UCSD-AML1 (cell line): ENCODE measurements around the gene OLFML3.
"Not testable (repeated sequence)": the region's sequence is repeated elsewhere in the genome, so short reads cannot be mapped to it uniquely, and the experiment has no call there.

ENCODE experiments used
- DNase-seq: peaks from one replicate; lab custom pipeline; 2025; ENCODE audit not compliant: unreplicated experiment; lab: John Stamatoyannopoulos, UW

The OLFML3 gene

DNA sequence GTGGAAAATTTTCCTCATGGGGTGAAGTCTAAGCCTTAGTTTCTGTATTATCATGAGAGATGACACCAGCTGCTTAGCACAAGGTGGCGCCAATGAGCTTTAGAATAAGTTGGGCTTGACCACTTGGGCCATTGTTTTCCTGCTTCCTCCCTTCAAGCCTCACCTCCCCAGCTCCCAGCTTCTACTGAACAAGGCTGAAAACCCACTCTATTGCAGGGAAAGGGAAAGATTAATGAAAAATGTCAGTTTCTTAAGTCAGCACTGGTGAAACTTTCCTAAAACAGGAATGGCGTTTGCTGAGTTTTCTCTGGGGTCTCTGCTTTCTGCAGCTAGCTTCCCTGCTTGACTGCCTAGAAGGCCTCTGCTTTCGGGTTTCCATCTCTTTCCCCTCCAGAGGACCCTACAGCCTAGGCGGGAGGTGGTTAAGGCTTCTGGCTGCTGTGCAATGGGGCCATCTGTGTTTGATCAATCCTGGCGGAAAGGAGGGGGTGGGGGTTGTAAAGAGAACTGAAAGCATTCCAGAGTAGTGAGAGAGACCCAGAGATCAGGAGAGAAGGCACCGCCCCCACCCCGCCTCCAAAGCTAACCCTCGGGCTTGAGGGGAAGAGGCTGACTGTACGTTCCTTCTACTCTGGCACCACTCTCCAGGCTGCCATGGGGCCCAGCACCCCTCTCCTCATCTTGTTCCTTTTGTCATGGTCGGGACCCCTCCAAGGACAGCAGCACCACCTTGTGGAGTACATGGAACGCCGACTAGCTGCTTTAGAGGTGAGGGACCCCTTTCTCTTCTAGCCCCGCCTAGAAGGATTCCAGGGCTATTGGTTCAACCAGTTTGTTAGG, at the start of gene OLFML3:
TSS of gene OLFML3 (plus strand) at position 612 of the 840 bp plus-strand sequence. CDS start at position 655, 43 bp downstream.
- peak; percentile 53 for DNase-seq

DNA sequence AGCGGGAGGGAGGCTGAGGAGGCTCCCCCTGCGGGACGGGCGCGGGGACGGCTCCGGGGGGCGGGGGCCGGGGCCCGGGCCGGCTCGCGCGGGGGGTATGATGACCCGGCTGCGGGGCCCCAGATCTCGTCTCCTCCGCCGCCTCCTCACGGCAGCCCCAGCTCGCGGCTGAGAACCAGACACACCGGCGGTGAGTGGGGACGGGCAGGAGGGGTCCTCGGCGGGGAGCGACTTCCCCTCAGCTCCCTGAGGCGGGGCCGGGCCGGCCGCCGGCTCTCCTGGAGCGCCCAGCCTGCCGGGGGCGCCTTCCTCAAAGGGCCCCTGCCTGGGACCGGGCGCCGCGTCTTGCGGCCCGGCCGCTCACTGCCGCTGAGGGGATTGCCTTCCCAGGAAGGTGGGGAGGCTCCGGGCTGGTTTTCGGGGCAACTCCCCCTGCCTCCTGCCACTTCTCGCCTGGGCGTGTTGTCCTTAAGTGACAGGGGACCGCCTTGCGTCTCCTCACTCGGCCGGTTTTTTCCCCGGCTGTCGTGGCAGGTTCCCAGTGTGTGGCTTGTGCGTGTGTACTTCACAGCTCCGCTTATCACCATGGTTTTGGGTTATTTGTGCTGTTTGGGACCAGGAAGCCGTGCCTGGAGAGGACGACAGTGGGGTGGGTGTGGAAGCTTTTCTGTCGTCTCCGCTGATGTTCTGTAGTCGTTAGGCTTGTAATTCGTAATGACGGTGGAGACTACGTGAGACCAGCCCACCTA, 49.4 kb upstream of the OLFML3 start:
- peak; percentile 68 for DNase-seq

GRCh38 chr1:113930499-113931161, 48.6 kb upstream of the OLFML3 start:
- DNase-seq: peak; percentile 31

DNA sequence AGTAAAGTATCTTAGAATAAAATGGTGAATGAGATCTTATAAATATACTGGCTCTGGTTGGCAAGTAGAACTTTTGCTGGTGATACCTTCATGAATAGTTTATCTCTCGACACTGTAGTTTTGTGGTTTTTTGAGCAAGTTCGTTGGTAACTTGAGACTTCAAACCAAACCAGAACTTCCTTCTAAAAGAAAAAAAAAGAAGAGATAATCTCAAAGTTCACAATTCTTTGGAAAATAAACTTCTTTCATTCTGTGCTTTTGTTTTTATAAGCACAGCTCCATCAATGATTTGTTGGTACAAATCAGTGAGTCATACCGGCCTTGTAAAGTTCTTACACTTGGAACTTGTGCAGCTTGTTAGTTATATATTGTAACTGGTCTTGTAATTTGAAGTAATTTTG, 47.8 kb upstream of the OLFML3 start:
- no peak for DNase-seq

GRCh38 chr1:113934006-113934405, 45.3 kb upstream of the OLFML3 start:
- no peak for DNase-seq

- no peak for DNase-seq
Observed at GRCh38 chr1:113934511-113935055, 44.7 kb upstream of the OLFML3 start.

DNA sequence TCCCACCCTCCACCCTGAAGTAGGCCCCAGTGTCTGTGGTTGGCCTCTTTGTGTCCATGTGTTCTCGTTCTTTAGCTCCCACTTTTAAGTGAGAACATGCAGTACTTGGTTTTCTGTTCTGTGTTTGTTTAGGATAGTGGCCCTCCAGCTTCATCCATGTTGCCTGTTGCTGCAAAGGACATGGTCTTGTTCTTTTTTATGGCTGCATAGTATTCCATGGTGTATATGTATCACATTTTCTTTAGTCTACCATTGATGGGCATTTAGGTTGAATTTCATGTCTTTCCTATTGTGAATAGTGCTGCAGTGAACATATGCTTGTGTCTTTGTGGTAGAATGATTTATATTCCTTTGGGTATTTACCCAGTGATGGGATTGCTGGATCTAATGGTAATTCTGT, 44.1 kb upstream of the OLFML3 start:
- DNase-seq: no peak

DNA sequence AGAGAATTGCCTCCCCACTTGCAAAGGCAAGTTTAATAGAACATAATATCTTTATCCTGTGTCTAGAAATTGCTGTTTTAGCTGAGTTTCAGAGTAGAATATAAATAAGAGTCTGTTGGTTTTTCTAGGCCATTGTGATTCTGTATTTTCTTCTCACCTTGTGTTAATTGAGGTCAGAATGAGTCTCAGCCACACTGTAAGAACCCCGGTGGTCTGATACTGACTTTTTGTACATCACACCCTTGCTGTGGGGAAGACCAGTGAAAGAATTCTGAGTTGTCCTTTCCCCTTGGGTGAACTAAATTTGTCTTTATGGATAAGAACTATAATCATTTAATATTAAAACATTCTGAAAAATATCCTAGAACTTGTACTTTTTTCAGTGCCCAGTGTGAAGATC, 43.3 kb upstream of the OLFML3 start:
- DNase-seq: no peak

GRCh38 chr1:113937146-113937545, 42.1 kb upstream of the OLFML3 start:
- no peak for DNase-seq

- no peak for DNase-seq
Observed at GRCh38 chr1:113938192-113938591, 41.1 kb upstream of the OLFML3 start.

DNA sequence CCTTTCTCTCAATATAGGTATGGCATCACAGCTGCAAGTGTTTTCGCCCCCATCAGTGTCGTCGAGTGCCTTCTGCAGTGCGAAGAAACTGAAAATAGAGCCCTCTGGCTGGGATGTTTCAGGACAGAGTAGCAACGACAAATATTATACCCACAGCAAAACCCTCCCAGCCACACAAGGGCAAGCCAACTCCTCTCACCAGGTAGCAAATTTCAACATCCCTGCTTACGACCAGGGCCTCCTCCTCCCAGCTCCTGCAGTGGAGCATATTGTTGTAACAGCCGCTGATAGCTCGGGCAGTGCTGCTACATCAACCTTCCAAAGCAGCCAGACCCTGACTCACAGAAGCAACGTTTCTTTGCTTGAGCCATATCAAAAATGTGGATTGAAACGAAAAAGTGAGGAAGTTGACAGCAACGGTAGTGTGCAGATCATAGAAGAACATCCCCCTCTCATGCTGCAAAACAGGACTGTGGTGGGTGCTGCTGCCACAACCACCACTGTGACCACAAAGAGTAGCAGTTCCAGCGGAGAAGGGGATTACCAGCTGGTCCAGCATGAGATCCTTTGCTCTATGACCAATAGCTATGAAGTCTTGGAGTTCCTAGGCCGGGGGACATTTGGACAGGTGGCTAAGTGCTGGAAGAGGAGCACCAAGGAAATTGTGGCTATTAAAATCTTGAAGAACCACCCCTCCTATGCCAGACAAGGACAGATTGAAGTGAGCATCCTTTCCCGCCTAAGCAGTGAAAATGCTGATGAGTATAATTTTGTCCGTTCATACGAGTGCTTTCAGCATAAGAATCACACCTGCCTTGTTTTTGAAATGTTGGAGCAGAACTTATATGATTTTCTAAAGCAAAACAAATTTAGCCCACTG, 38.7 kb upstream of the OLFML3 start:
- DNase-seq: no peak

GRCh38 chr1:113941245-113941559, 38.1 kb upstream of the OLFML3 start:
- DNase-seq: no peak

- DNase-seq: no peak
Observed at GRCh38 chr1:113942527-113942926, 36.7 kb upstream of the OLFML3 start.

DNA sequence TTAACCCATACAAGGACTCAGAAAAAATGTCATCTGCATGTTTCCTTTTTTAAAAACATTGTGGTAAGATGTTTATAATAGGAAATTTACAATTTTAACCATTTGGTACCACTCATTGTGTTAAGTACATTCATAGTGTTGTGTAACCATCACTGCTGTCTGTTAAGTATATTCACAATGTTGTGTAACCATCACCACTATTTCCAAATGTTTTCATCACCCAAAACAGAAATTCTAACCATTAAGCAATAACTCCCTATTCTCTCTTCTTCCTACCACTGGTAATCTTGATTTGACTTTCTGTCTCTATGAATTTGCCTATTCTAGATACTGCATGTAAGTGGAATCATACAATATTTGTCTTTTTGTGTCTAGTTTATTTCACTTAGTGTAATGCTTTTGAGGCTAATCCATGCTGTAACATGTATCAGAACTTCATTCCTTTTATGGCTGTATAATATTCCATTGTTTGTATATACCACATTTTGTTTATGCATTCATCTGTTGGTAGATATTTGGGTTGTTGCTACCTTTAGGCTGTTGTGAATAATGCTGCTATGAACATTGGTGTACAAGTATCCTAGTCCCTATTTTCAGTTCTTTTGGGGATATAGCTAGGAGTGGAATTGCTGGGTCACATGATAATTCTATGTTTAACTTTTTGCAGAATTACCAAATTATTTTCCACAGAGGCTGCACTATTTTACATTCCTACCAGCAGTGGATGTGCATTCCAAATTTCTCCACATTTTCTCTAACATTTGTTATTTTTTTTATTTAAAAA, 36.1 kb upstream of the OLFML3 start:
- DNase-seq: no peak

- no peak for DNase-seq
Observed at GRCh38 chr1:113945329-113945728, 33.9 kb upstream of the OLFML3 start.

GRCh38 chr1:113946112-113946511, 33.2 kb upstream of the OLFML3 start:
- no peak for DNase-seq

DNA sequence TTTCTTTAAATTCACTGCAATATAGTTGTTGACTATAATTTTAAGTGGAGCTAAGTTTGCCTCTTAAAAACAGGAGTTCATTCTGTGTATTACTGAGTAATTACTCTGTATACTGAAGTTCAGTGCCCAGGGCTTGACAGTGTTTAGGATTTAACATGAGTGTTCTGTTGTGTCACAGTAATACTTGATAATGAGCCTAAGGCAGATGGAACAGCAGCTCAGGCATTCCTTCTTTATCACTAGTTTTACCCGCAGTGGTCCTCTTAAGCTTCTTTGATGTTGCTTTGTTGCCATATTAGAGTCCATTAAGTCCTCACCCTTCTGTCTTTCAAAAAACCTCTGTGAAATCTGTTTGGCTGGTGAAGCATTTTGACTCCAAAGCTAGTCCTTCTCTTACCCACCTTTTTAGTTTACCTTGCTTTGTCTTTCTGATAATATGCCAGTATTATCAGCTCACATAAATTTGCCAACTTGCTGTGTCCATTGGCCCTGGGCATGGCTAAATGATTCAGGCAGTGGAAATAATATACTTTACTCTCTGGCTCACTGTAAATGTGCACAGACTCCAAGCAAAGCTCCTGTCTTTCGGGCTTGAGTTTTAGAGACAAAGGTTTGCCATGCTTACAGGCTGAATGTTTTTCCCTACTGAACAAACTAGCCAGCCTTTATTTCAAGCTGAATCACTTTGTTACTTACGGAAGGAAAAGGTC, 32.4 kb upstream of the OLFML3 start:
- DNase-seq: no peak

DNA sequence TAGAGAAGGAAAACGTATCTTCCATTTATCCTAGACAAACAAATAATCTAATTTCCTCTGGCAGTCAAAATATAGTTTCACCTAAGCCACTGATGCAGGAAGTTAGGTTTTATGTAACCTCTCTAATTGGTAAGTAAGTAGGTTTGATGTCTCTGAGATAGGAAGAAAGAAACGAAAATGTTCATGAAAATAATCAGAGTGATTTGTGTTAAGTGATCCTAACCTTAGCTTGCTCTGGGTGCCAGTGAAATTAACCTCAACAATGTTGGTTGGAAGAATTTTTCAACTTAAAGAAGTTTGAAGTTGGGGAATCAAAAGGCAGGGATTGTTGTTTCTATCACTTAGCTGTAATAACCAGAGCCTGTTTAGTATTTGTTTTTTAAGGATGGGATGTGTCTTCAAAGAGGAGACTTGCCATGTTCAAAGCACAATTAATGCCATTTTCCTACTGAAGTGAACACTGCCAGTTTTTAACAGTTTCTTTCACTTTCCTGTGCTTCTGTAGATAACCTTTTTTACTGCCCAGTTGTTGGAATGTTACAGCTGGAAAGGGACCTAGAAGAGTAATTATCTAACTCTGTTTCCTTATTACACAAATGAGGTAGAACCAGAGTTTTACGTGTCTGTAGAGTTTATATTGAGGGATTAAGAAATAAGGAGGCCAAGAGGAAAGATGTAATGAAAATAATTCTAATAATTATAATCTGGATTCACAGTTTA, 31.7 kb upstream of the OLFML3 start:
- DNase-seq: no peak

DNA sequence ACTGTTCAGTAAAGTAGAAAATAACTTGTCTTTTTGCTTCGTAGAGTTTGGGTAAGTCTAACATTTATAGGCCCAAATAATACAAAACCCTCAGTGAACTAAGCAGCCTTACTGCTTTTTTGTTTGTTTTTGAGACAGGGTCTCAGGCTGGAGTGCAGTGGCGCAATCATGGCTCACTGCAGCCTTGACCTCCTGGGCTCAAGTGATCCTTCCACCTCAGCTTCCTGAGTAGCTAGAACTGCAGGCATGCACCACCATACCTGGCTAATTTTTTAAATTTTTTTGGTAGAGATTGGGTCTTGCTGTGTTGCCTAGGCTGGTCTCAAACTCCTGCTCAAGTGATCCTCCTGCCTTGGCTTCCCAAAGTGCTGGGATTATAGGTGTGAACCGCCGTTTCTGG, 31.1 kb upstream of the OLFML3 start:
- not testable (repeated sequence) for DNase-seq
